GM12872 (cell line): ENCODE measurements around the gene TFPI2.

ENCODE experiments used
- CTCF ChIP-seq: IDR thresholded peaks from 3 replicates; pipeline ENCODE4 v1.5.1; 2011; ENCODE audit warnings: low read depth, mild to moderate bottlenecking, low read length, moderate library complexity; ENCODE audit not compliant: insufficient read depth

TFPI2 gene

DNA sequence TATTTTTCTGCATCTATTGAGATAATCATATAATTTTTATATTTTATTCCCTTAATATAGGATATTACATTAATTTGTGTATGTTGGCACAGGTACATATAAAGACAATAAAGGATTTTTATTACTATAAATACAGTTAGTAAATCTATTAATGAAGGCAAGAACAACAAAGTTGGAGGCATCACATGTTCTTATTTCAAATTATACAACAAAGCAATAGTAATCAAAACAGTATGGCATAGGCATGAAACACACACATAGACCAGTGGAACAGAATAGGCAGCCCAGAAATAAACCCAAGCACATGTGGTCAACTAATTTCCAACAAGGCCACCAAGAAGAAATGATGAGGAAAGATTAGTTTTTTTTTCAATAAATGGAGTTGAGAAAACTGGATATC is 11.2 kb downstream of the TFPI2 start:
- TF ChIP-seq CTCF, result no peak

DNA sequence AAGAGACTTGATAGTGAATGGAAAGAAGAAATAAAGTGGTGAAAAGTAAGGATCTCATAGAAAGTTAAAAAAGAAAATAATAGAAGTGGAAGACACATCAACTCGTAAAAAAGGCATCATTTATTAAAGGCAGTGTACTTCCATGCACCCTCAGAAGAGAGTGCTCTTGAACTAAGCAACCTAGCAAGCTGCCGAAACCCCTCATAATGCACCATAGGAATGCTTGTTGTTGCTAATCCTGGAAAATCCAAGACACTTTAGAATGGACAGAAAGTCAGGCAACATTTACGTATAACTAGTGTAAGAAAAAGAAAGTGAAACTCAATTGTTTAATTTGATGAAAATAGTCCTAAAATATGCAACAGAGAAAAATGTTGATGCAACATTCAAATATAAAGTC is 12.8 kb downstream of the TFPI2 start:
- TF ChIP-seq CTCF, result no peak

DNA sequence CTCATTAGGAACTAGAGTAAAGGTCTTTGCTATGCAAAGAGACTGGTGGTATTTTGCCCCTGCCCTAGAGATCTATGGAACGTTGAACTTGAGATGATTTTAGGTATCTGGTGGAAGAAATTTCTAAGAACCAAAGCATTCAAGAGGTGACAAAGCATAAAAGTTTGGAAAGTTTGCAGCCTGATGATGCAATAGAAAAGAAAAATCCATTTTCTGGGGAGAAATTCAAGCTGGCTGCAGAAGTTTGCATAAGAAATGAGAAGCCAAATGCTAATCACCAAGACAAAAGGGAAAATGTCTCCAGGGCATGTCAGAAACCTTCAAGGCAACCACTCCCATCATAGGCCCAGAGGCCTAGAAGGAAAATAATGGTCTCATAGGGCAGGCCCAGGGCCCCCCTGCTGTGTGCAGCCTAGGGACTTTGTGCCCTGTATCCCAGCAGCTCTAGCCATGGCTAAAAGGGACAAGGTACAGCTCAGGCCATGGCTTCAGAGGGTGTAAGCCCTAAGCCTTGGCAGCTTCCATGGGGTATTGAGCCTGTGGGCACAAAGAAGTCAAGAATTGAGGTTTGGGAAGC is 16.5 kb downstream of the TFPI2 start:
- no peak for TF ChIP-seq CTCF

- TF ChIP-seq CTCF, result no peak
Observed at GRCh38 chr7:93866886-93867285, 23.7 kb downstream of the TFPI2 start.

- no peak for TF ChIP-seq CTCF
Observed at GRCh38 chr7:93862651-93863050, 27.9 kb downstream of the TFPI2 start.

- 0 out of 3 replicates have a peak, but pooled peaks have one; percentile 20 for TF ChIP-seq CTCF
Observed at GRCh38 chr7:93861325-93861949, 29.1 kb downstream of the TFPI2 start.

- no peak for TF ChIP-seq CTCF
Observed at GRCh38 chr7:93860261-93860660, 30.3 kb downstream of the TFPI2 start.
